DMS114 treated with DMSO at 0.1 percent for 48 hours (cell line): Measurements from ENCODE around the gene TTC39B.

ENCODE experiments used
- DNase-seq: peaks from one replicate; lab custom pipeline; 2025; ENCODE audit not compliant: unreplicated experiment; lab: John Stamatoyannopoulos, UW

Gene TTC39B

GRCh38 chr9:15137089-15137488, 169.9 kb downstream of the TTC39B start:
- DNase-seq: no peak

DNA sequence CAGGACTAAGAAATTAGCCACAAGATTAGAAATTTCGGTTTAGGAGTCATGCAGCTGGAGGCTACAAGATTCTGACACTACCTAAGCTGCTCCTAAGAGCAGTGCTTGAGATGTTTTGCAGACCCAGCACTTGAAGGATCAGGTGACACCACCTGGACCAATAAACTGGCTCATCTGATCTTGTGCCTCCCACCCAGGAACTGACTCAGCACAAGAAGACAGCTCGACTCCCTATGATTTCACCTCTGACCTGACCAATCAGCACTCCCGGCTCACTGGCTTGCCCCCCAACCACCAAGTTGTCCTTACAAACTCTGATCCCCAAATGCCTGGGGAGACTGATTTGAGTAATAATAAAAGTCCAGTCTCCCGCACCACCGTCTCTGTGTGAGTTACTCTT, 170.4 kb downstream of the TTC39B start:
- no peak for DNase-seq

DNA sequence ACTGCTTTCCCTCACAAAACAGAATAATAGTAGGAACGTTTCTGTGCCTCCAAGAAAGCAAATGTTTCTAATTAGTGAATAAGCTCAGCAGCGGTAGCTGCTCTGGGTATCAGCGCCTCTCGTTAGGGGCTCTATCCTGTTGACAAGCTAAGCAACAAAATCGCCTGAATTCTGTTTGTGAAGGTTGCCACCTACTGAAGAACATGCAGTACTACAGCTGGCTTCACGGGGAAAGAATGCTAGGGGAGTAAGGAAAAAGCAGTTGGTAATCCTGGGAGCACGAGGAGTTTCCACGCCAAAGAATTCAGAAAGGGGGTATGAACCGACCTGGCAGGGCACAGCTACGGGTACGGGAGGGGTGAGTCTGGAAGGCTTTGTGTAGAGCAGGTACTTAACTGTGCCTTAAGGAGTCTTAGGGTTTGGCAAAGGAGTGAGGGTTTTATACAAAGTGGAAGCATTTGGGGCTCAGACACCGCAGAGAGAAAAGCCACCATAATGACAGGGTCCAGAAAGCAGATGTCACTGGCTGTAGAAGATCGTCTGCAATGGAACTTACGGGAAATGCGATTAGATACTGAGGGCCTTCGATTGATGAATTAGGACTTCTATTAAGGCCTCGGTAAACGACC, 171.7 kb downstream of the TTC39B start:
- DNase-seq: peak; percentile 71

DNA sequence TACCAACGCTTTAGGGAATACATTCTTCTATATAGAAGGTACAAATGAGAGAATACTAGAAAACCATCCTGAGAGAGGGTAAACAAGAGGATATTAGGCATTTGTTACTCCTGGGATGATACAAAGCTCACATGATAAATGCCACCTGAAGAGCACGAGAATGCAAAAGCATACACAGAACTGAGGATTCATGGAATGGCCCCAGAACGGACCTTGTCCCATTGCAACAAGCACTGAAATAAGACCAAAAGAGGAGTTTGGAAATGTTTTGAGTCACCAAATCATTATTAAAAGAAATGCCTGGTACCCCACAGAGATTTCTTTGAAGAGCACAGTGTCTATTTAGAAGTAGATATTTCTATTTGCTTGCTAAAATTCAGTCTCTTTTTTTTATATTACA, 173.5 kb downstream of the TTC39B start:
- no peak for DNase-seq

- DNase-seq: no peak
These were observed 174.9 kb downstream of the TTC39B start for GRCh38 chr9:15132091-15132490.

- no peak for DNase-seq
These were observed 175.9 kb downstream of the TTC39B start for GRCh38 chr9:15131094-15131493.

DNA sequence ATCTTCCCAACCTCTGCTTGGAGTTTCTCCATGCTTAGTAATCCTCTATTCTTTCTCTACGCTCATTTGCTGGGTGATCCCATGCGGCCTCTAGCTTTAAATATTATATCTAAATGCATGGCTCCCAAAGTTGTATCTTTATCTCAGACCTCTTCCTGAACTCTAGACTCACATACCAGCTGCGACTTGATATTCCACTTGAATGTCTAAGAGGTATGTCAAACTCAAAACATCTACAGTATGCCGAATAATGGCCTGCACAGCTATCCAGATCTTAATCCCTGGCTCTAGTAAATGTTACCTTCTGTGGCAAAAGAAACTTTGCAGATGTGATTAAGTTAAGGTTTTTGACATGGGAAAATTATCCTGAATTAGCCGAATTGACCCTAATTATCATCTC, 179.2 kb downstream of the TTC39B start:
- no peak for DNase-seq

DNA sequence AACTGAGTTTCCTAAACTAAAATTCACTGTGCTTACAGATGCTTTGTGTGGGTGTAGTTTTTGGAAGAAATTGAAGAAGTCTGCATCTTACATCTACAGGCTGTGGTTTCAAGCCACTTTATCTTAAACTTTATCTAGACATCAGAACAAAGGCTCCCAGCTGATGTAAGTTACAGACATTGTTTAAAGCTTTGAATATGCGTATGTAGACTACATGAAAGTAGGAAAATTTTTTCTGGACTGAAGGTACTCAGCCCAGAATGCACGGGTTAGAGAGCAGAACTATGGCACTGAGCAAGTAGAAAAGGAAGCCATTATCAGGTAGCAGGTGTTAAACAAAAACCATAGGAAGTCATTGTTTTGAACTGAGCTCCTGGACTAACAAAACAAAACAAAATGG, 185.4 kb downstream of the TTC39B start:
- DNase-seq: no peak

DNA sequence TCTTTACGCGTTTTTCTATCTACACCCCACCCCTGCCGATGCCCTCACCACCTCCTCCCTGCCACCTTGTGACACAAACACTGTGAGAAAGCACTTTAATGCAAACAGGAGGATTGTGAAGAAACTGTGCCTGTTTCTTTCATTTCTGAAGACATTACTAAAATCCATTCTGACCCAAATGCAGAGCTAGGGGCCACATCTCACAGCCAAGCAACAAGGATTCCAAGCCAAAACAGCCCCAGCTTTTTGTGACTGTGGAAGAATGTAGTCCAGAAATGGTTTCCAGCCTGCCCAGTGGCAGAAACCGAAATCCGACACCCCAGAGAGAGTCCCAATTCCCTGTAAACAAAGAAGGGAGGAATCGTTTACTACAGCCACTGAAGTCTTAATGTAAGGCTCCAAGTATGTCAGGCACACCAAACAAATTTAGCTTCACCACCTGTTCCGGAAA, 190.9 kb downstream of the TTC39B start:
- DNase-seq: no peak

- DNase-seq: no peak
These were observed 191.3 kb downstream of the TTC39B start for GRCh38 chr9:15115702-15116101.

DNA sequence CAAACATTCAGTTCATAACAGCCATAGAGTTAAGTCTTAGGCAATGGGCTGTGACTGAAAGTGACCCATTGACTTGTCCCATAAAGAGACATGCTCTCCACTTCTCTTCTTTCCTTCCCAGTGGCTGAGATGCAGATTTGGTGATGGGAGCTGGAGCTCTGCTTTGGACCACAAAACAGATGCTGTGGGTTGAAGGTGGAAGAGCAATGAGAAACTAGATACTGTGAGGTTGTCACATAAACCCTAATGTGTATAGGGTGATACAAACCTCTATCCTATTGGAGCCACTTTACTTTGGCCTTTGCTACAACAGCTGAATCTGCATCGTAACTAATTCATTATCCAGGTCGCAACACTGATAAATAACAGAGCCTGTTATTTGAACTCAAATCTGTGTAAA, 192.0 kb downstream of the TTC39B start:
- no peak for DNase-seq
